Measurements from ENCODE around the gene SLC9A6.

GRCh38 chrX:135981668-135982067 lies 3.6 kb upstream of the SLC9A6 start:
- TF ChIP-seq CTCF (IDR thresholded peaks at IDR 0.05) (no peak), POLR2A (IDR thresholded peaks at IDR 0.05) (no peak)
